Thyroid gland (tissue), 4 donors: ENCODE data around the gene PLAAT2. TPM values are rescaled to one million over a fixed set of nuclear protein-coding genes. Genes with fewer than 3 reads are reported as not detected.
"Not testable (repeated sequence)": the region's sequence is repeated elsewhere in the genome, so short reads cannot be mapped to it uniquely, and the experiment has no call there.

Source experiments
- DNase-seq, 2 donors: peaks; one replicate each; pipeline ENCODE4 v3.0.0-alpha.2; 2019
- H3K27ac ChIP-seq, 3 donors: fragments of 200-600 bp; sonication (generic); 1 replicate in 2 of 3; 2 replicates in 1 of 3; pipeline ENCODE4 v1.5.1; 2016 to 2019; ENCODE audit warnings: mild to moderate bottlenecking in 1 of 3, moderate library complexity in 1 of 3
- H3K27me3 ChIP-seq: fragments of 200-600 bp; sonication (generic); one replicate; pipeline ENCODE4 v1.5.1; 2019
- H3K36me3 ChIP-seq, 2 donors: fragments of 200-600 bp; sonication (generic); one replicate each; pipeline ENCODE4 v1.5.1; 2016 to 2019
- H3K4me1 ChIP-seq, 2 donors: fragments of 200-600 bp; sonication (generic); one replicate each; pipeline ENCODE4 v1.5.1; 2017 to 2019
- H3K4me3 ChIP-seq, 3 donors: fragments of 200-600 bp; sonication (generic); replicated peaks in 1 of 3; 1 replicate in 2 of 3; 2 replicates in 1 of 3; pipeline ENCODE4 v1.5.1; 2016; ENCODE audit warnings: mild to moderate bottlenecking in 1 of 3
- H3K9me3 ChIP-seq: fragments of 200-600 bp; sonication (generic); one replicate; pipeline ENCODE4 v1.5.1; 2017
- CTCF ChIP-seq, 6 experiments: fragments of 200-600 bp in 3 of 6; fragments of 450-650 bp in 3 of 6; sonication (generic) in 3 of 6; IDR thresholded peaks; one replicate each; pipeline ENCODE4 v1.5.1; 2016 to 2019; ENCODE audit warnings: antibody characterized with exemption in 6 of 6, mild to moderate bottlenecking in 2 of 6, inconsistent platforms in 1 of 6, moderate library complexity in 1 of 6
- POLR2A ChIP-seq, 2 donors: fragments of 450-650 bp; IDR thresholded peaks; one replicate each; pipeline ENCODE4 v1.6.1; 2017; ENCODE audit warnings: antibody characterized with exemption in 2 of 2, mild to moderate bottlenecking in 2 of 2, moderate library complexity in 1 of 2
- WGBS, 2 donors: methylation state at CpG; one replicate each; pipeline ENCODE4 v1.1.5; 2017; 5-methylcytosine and 5-hydroxymethylcytosine counted together
- intact Hi-C: fragments of 100-400 bp; cut with DNase I; formaldehyde crosslinking; loops from one replicate; pipeline ENCODE4 v1.15.1; 2023
- total RNA-seq, 4 donors: library from RNA; depleted of rRNA; stranded (reverse); fragments of >200 nt; gene quantifications; one replicate each; pipeline ENCODE4 v1.2.3, GENCODE V29; 2016

Gene PLAAT2
- total RNA-seq, 4 donors from 2014 or later: 1.4 TPM; not detected in 3

GRCh38 chr11:63552921-63553320, 10.3 kb downstream of the PLAAT2 start:
- intact Hi-C loops: no loop called here

GRCh38 chr11:63551889-63552266, 11.3 kb downstream of the PLAAT2 start:
- 53 to 77% methylated on average over 5 to 6 of the region's 6 CpGs for WGBS, 2 donors
- no peak for TF ChIP-seq CTCF (IDR thresholded peaks at IDR 0.05)
- DNase-seq: no peak
- H3K4me1 ChIP-seq: peaks cover 3% of the 10 kb centered on the region in 2 donors
- no peaks in the 10 kb centered on the region for H3K27me3 ChIP-seq
- H3K27ac ChIP-seq: no peak overlapping the region
- intact Hi-C loops: no loop called here
- no peaks in the 10 kb centered on the region for H3K36me3 ChIP-seq
- no peaks in the 10 kb centered on the region for H3K9me3 ChIP-seq
- H3K4me3 ChIP-seq: no peak overlapping the region

More at GRCh38 chr11:63552921-63553320, 10.3 kb downstream of the PLAAT2 start:
- Histone ChIP-seq H3K27me3 (no peaks in the 10 kb centered on the region), H3K27ac (no peak overlapping the region), H3K4me1 (peaks cover 3% of the 10 kb centered on the region in 2 donors), H3K36me3 (no peaks in the 10 kb centered on the region), H3K9me3 (no peaks in the 10 kb centered on the region), H3K4me3 (no peak overlapping the region)
- WGBS, 2 donors: 92% methylated on average over 7 of the region's 7 CpGs
- no peak for DNase-seq
- TF ChIP-seq POLR2A (IDR thresholded peaks at IDR 0.05) (no peak), CTCF (IDR thresholded peaks at IDR 0.05) (no peak)

GRCh38 chr11:63551091-63551888, 11.9 kb downstream of the PLAAT2 start:
- TF ChIP-seq CTCF (IDR thresholded peaks at IDR 0.05) (no peak), POLR2A (IDR thresholded peaks at IDR 0.05) (no peak)
- Histone ChIP-seq H3K9me3 (no peaks in the 10 kb centered on the region), H3K36me3 (no peaks in the 10 kb centered on the region), H3K4me1 (peaks cover 3% of the 10 kb centered on the region in 2 donors), H3K27ac (no peak overlapping the region), H3K27me3 (no peaks in the 10 kb centered on the region), H3K4me3 (no peak overlapping the region)
- DNase-seq: no peak
- 82 to 93% methylated on average over 27 of the region's 27 CpGs for WGBS, 2 donors
- intact Hi-C loops: no loop called here

GRCh38 chr11:63550156-63550700, 13.0 kb downstream of the PLAAT2 start:
- intact Hi-C loops, H3K4me3 ChIP-seq, H3K36me3 ChIP-seq, DNase-seq, H3K27me3 ChIP-seq, H3K9me3 ChIP-seq, H3K4me1 ChIP-seq, H3K27ac ChIP-seq: not testable (repeated sequence)
- 97 to 99% methylated on average over 7 to 24 of the region's 31 CpGs for WGBS, 2 donors

- Histone ChIP-seq H3K9me3 (no peaks in the 10 kb centered on the region), H3K36me3 (no peaks in the 10 kb centered on the region), H3K4me1 (peaks cover 0 to 3% of the 10 kb centered on the region in 2 donors), H3K27ac (no peak overlapping the region), H3K4me3 (no peak overlapping the region), H3K27me3 (no peaks in the 10 kb centered on the region)
- intact Hi-C loops: no loop called here
- TF ChIP-seq POLR2A (IDR thresholded peaks at IDR 0.05): no peak
- TF ChIP-seq CTCF (IDR thresholded peaks at IDR 0.05): no peak
- DNase-seq: no peak
- 85 to 95% methylated on average over 4 of the region's 4 CpGs for WGBS, 2 donors
These were observed 13.8 kb downstream of the PLAAT2 start for GRCh38 chr11:63549411-63549810.
